Testis (tissue), 2 donors: ENCODE results near the gene AMOTL2.

Source experiments
- CTCF ChIP-seq, 3 experiments: fragments of 450-650 bp in 2 of 3; fragments of 200-600 bp in 1 of 3; sonication (generic) in 1 of 3; IDR thresholded peaks; one replicate each; pipeline ENCODE4 v1.5.1; 2016 to 2019; ENCODE audit warnings: antibody characterized with exemption in 3 of 3, mild to moderate bottlenecking in 2 of 3, moderate library complexity in 1 of 3
- POLR2A ChIP-seq: fragments of 450-650 bp; IDR thresholded peaks from one replicate; pipeline ENCODE4 v1.6.1; 2017; ENCODE audit warnings: antibody characterized with exemption, mild to moderate bottlenecking, moderate library complexity

- TF ChIP-seq CTCF (IDR thresholded peaks at IDR 0.05) (no peak), POLR2A (no peak)
Observed at GRCh38 chr3:134345202-134345601, 29.0 kb downstream of the AMOTL2 start.
